Pulmonary artery endothelial cell (primary cell): ENCODE measurements around the gene AHRR. TPM values are rescaled to one million over a fixed set of nuclear protein-coding genes. Genes with fewer than 3 reads are reported as not detected.

Experiments used
- DNase-seq: peaks from one replicate; pipeline ENCODE4 v3.0.0-alpha.2; 2011; ENCODE audit warnings: low read depth, low spot score
- total RNA-seq: library from RNA; depleted of rRNA; stranded (reverse); fragments of >200 nt; gene quantifications from 2 replicates; pipeline ENCODE4 v1.2.3, GENCODE V29; 2014

Gene AHRR
- total RNA-seq, 1 donor from 2014 or later = 6.8 TPM

DNA sequence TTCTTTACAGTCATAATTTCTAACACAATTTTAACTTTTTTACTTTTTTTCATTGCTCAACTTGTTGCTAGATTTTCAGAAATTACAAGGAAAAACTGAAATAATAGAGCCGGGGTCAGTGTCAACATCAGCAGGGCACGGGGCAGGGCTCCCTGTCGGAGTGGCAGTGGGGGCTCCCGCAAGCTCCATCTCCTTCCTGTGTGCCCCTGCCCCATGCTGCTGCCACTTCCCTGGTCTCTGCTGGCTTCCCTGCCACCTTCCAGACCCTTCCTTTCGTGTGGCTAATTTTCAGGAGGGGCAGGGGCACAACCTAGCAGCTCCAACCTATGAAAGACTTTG lies 120.5 kb downstream of the AHRR start:
- DNase-seq = no peak

DNA sequence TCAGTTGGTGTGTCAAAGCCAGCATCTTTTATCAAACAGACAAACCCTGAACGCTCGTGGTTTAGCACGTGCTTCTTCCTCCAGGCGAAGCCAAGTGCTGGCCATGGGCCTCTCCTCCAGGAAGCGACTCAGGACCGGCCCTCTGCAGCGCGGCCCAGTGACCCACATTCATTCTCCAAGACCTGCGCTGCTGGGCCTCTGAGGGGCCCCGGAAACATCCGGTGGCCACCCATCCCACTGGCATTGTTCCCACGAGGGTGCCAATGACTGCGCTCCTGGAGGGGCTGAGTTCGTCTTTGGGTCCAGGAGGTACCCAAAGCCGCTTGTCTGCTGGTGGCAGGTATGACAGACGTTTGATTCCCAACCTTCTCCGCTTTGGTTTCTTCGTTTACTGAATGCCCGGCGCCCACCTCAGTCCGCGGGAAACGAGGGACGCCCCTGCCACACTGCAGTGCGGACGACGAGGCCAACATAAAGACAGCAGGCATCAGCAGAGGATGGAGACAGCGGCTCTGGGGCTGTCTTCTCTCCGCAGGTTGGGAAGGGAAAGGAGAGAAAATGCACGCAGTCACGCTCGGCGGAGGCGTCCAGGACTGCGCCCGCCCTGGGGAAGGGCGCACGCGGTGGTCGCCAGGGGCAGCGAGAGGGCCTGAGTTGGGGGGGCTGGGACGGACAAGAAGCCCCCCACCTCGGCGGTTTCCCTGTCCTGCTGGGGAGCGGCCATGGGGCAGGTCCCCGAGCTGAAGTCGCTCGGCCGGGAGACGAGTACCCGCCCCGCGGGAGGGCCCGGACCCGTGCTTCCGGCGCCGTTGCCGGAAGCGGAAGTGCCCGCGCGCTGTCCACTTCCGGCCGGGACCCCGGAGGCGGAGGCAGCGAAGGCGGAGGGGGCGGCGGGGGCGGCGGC lies 121.1 kb downstream of the AHRR start, which contains the start of gene EXOC3:
TSS of gene EXOC3 (plus strand) at position 842 of the 904 bp plus-strand sequence. CDS start 3,030 bp downstream, outside the sequence.
- DNase-seq = no peak

DNA sequence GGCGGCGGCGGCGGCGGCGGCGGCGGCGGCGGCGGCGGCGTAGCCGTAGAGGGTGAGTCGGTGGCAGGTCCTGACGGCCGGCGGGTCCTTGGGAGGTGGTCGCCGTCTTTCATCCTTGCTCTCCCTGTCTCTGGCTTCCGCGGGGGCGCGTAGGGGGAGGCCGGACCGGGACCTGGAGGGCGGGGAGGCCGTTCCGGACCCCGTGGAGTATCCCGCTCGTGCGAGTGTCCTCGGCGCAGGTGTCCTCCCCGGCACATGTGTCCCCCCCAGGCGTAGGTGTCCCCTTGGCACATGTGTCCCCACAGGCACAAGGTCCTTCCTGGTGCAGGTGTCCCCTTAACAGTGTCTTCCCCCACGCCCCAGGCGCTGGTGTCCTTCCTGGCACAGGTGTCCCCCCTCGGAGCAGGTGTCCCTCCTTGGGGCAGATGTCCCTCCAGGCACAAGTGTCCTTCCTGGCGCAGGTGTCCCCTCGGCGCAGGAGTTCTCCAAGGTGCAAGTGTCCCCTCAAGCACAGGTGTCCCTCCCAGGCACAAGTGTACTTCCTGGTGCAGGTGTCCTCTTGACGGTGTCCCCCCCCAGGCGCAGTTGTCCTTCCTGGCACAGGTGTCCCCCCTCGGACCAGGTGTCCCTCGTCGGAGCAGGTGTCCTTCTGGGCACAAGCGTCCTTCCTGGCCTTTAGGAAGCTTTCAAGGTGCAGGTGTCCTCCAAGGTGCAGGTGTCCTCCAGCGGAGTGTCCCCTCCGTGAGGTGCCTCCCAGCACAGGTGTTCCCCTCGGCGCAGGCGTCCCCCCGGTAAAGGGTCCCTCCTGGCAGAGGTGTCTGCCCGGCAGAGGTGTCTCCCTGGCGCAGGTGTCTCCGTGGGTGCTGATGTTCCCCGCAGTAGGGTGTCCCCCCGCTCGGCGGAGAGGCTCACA lies 122.0 kb downstream of the AHRR start:
- DNase-seq = no peak

DNA sequence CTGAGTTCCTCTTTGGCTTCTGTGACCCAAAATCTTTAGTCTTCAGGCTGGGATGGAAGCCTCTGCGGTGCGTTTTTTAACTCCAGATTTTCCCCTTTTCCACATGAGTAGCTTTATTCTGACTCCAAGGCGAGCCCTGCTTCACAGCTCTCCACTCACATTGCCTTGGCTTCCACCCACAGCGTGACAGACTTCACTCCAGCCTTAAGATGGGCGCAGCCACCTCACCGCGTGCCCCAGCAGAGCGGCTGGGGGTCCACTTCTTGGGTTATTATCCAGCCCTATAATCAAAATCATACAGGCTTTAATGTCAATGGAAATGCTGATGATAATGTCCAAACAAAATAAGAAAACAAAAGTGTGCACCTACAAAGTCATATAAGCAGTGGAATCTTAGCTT lies 122.7 kb downstream of the AHRR start:
- DNase-seq = no peak

DNA sequence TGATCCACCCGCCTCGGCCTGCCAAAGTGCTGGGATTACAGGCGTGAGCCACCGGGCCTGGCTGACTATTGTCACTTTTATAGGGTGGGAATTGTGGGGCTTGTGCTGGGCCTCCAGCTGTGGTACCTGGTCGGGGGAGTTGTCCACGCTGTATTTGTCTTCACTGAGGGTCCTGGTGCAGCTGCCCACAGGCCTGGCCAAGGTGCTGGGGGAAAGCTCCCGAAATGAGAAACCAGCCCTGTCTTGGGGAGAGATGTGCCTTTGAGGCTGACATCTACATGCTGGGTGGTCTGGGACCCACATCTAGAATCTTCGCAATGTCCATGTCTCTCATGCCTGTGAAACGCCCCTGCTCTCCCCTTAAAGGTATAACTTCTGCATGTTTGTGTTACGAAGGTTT lies 124.1 kb downstream of the AHRR start:
- no peak for DNase-seq

DNA sequence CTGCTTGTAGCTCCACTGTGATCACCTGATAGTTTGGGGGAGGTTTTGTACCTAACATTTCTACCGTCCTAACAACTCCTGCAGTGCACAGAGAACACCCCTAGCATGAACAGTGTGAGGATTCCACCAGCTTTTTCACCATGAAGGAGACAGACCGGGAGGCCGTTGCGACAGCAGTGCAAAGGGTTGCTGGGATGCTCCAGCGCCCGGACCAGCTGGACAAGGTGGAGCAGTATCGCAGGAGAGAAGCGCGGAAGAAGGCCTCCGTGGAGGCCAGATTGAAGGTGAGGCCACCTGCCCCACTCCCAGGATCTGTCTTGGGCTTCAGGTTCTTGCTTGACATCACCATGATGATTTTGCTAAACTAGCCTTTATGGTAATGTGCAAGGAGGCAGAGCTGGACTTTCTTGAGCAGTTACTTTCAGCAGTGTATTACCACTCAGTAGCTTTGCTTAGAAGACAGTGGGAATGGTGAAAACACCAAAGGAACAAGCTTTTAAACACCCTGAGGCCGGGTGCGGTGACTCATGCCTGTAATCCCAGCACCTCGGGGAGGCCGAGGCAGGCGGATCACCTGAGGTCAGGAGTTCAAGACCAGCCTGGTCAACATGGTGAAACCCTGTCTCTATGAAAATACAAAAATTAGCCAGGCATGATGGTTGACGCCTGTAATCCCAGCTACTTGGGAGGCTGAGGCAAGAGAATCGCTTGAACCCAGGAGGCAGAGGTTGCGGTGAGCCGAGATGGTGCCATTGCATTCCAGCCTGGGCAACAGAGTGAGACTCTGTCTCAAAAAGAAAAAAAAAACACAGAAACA lies 124.8 kb downstream of the AHRR start:
- DNase-seq = no peak

DNA sequence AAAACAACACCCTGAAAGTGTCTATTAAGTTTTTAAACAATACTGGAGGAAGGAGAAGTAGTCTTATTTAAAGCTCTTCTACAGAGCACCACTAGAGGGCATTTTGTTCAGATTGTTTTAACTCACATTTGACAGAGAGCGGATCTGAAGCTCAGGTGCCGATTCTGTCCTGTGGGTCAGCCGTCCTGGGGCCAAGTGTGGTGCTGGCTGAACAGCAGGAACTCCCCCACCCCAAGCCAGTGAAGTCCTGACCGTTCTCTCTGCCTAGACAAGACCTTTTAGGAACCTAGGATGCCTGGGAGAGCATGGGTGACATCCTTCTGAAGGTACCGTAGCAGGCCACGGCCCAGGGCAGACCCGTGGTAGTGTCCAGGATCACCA lies 125.4 kb downstream of the AHRR start:
- DNase-seq = no peak

DNA sequence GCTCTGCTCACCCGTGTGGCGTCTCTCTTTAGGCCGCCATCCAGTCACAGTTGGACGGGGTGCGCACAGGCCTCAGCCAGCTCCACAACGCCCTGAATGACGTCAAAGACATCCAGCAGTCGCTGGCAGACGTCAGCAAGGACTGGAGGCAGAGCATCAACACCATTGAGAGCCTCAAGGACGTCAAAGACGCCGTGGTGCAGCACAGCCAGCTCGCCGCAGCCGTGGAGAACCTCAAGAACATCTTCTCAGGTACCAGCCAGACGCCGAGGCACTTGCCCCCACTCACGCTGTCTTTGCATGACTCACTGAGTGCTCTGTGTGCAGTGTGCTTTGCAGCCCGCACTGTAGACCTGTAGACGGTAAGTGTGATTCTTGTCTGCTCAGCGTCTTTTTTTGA lies 126.0 kb downstream of the AHRR start:
- no peak for DNase-seq

DNA sequence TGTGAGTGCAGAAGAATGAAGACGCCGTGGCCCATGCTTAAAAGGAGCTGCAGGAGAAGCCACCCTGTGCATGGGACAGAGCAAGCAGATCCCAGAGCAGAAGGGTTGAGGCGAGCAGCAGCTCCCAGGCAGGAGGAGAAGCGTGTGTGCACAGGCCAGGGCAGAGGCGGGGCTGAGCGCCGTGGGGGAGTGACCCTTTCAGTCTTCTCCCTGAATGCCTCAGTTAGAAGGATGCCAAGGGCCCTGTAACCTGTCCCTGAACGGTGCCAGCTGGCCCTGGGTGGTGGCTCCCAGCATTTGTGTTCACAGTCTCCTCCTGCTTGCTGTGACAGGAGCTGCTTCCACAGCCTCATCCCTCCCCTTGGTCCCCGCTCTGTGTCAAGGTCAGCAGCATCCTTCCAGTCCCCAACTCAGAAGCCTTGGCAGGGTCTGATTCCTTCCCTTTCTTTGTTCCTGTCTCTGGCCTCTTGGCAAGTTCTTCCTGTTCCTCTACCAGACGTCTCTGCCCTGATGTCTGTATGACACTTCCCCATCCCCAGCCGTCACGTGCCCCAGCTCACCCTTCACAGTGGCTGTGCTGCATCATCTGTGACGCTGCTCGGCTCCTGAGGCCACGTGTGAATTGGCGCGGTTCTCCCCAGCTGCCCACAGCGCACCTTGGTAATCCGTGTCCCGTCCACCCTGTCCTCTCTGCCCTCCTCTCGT lies 126.7 kb downstream of the AHRR start:
- DNase-seq = no peak

DNA sequence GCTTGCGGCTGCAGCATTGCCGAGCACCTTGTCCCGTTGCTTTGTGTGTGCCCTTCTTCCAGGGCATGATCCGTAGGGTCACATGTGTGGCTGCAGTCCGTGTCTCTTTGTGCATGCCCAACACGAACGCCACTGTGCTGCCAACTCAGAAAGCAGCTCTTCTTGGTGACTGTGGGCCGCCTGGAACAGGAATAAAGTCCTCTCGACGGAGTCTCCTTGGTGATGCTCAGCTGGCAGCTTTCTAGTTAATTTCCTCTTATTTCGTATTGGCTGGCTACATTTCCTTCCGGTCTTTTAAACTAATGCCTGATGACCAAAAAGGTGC lies 127.2 kb downstream of the AHRR start:
- DNase-seq = no peak

DNA sequence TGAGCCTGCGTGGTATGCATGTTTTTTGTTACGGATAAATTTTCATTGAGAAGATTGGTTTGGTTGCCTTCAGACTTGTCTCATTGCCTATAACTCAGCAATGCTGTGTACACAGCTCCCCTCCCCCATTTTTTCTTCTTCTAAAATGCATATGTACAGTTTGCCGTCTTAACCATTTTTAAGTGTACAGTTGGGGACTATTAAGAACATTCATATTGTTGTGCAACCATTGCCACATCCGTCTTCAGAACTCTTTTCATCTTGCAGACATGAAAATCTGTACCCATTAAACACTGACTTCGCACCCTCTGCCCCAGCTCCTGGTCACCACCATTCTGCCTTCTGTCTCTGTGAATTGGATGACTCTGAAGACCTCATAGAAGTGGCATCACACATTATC lies 127.6 kb downstream of the AHRR start:
- no peak for DNase-seq

DNA sequence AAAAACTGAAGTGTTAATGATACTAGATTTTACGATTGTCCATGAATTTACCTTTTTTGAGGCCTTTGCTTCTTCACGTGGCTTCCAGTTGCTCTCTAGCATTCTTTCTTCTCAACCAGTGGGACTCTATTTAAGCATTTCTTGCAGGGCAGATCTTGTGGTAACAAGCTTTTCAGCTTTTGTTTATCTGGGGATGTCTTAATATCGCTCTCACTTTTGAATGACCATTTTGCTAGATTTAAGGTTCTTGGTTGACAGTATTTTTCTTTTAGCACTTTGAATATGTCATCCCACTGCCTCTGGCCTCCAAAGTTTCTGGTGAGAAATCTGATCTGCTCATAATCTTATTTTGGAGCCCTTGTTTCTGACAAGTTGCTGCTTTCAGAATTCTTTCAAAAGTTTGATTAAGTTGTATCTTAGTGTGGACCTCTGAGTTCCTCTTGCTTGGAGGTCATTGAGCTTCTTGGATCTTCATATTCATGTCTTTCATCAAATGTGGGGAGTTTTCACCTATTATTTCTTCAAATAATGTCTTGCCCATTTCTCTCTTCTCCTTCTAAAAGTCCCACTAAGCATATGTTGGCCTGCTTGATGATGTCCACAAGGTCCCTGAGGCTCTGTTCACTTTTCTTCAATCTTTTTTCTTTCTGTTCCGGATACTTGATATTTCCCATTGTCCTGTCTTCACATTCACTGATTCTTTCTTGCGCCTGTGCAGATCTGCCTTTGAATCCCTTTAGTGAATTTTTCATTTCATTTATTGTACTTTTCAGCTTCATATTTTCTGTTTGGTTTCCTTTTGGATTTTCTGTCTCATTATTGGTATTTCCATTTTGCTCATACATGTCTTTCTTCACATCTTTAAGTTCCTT lies 130.3 kb downstream of the AHRR start:
- DNase-seq = no peak

DNA sequence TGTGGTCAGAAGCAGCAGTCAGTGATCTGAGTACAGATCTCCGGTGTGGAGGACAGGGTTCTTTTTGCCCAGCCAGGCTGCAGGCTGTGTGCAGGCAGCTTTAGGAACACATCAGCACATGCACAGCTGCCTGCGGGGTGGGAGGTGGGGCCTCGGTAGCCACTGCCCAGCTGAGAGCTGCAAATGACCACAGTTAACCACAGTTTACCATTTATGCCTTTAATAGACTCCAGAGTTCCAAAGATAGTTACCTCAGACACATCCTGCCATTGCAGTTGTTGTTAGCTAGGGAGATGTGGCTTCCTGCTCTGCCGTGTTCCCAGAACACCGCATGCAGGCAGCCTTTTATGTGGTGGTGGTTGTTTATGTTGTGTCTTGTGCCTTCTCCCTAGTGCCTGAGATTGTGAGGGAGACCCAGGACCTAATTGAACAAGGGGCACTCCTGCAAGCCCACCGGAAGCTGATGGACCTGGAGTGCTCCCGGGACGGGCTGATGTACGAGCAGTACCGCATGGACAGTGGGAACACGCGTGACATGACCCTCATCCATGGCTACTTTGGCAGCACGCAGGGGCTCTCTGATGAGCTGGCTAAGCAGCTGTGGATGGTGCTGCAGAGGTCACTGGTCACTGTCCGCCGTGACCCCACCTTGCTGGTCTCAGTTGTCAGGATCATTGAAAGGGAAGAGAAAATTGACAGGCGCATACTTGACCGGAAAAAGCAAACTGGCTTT lies 131.6 kb downstream of the AHRR start:
- DNase-seq = no peak

DNA sequence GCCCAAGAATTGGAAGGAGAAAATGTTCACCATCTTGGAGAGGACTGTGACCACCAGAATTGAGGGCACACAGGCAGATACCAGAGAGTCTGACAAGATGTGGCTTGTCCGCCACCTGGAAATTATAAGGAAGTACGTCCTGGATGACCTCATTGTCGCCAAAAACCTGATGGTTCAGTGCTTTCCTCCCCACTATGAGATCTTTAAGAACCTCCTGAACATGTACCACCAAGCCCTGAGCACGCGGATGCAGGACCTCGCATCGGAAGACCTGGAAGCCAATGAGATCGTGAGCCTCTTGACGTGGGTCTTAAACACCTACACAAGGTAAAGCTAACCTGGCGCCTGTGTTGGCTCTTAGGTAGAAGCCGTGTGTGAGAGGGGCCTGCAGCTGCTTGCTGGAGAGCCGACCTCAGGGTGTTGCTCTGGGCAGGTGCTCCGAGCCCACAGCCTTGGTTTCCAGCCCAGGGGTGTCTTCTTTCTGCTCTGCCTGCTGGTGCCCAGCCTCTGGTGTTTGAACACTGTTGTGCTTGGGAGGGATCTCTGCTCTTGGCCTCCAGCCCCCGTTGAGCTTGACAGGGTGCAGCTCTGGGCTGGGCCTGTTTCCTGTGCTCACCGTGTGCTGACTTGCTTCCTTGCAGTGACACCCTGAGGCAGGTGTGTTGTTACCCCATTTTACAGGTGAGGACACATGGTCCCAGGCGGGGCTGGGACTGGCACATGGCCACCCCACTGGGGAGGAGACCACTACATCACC lies 132.4 kb downstream of the AHRR start:
- no peak for DNase-seq

DNA sequence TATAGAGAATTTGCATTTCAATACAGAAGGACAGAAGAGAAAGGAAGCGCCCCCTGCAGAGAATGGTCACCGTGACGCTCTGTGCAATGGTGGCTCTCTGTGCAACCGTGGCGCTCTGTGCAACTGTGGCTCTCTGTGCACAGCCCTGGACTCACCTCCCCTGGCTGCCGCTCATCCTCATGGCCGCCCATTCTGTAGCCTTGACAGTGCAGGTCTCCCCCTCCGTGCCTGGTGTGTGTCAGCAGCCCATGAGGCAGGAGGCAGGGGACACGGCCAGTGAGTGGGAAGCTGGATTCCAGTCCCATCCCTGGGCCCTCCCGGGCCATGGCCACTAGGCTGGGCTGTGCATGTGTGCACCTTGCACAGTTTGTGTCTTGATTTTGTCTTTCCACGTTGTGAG lies 133.4 kb downstream of the AHRR start:
- DNase-seq = no peak

DNA sequence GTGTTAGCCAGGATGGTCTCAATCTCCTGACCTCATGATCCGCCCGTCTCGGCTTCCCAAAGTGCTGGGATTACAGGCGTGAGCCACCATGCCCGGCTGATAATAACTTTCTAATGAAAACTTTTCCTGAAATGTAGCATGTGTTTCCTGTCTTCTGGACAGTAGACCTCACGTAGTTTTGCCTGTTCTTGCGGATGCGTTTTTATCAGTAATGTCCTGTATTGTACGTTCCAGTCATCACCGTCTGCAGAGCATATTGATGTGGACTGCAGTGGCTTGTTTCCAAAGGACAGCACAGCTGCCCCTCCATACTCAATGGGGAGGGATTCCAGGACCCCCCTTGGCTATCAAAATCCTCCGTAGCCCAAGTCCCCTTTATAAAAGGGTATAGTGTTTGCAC lies 134.3 kb downstream of the AHRR start:
- DNase-seq = no peak

DNA sequence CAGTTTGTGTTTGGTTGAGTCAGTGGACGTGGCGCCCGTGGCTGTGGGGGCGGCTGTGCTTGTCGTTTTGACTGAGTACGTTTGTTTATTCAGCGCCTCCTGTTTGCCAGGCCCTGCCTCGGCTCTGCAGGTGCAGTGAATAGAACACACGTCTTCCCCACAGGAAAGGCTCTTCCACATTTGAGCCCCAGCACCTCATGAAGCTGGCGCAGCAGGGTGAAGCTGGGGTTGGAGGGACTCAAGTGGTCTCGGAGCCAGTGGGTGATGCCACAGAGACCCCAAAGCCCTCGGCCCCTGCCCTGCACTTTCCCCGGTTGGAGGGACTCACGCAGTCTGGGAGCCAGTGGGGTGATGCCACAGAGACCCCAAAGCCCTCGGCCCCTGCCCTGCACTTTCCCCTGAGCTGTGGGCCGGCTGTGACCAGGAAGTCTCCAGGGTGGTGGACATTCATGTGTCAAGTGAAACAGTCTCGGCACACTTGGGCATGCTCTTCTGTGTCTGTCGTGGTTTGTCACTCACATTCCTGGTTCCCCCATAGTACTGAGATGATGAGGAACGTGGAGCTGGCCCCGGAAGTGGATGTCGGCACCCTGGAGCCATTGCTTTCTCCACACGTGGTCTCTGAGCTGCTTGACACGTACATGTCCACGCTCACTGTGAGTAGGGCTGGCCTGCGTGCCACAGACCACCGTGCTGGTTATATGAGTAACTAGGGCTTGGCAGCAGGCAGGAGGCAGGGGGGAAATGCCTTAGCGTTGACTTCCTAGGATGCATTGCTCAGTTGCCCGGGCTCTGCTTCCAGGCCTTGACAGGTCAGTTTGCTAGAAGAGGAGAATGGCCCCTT lies 135.1 kb downstream of the AHRR start:
- no peak for DNase-seq
